GM21381 (cell line): ENCODE results near the gene SRGAP3.

Source experiments
- ATAC-seq: cut with Tn5 transposase; IDR thresholded peaks from one replicate; pipeline ENCODE4 v1.9.1; 2021; ENCODE audit warnings: mild to moderate bottlenecking, moderate library complexity; ENCODE audit not compliant: unreplicated experiment

The SRGAP3 gene

DNA sequence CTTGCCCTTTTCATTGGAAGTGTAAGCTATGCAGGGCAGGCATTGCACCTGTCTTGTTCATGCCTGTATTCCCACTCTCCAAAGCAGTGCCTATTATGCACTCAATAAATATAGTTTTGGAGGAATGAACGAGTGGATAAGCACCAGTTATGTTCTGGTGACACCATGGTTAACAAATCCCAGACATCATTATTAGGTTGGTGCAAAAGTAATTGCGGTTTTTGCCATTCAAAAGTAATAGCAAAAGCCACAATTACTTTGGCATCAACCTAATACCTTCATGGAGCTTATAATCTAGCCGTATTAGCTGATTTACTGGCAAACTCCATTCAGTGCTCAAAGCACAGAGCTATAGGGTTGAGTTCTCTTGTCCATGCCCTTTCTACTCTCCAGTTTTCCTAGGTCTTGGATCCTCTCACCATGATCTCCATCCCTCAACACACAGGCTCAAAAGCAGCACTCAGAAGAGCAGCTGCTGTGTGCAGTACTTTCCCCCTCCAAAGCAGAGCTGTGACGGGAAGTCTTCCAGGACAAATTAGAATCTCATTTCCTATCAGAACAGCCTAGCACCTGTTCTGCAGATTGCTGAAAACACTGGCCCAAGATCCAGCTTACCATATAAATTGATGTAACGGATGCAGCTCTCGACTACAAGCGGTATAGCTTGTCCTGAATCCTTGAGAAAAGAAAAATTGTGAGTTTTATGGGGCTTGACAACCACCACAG is 223.0 kb downstream of the SRGAP3 start:
- ATAC-seq, result no peak

GRCh38 chr3:9024341-9024740 is 225.1 kb downstream of the SRGAP3 start:
- ATAC-seq, result no peak

- no peak for ATAC-seq
Observed at GRCh38 chr3:9023226-9023590, 226.2 kb downstream of the SRGAP3 start.

- ATAC-seq, result no peak
Observed at GRCh38 chr3:9022305-9023225, 226.9 kb downstream of the SRGAP3 start.

GRCh38 chr3:9021271-9022009 is 228.0 kb downstream of the SRGAP3 start:
- ATAC-seq, result no peak

GRCh38 chr3:9020426-9020825 is 229.0 kb downstream of the SRGAP3 start:
- ATAC-seq, result no peak

GRCh38 chr3:9019259-9019961 is 230.0 kb downstream of the SRGAP3 start:
- no peak for ATAC-seq

- no peak for ATAC-seq
Observed at GRCh38 chr3:9015250-9015649, 234.2 kb downstream of the SRGAP3 start.

DNA sequence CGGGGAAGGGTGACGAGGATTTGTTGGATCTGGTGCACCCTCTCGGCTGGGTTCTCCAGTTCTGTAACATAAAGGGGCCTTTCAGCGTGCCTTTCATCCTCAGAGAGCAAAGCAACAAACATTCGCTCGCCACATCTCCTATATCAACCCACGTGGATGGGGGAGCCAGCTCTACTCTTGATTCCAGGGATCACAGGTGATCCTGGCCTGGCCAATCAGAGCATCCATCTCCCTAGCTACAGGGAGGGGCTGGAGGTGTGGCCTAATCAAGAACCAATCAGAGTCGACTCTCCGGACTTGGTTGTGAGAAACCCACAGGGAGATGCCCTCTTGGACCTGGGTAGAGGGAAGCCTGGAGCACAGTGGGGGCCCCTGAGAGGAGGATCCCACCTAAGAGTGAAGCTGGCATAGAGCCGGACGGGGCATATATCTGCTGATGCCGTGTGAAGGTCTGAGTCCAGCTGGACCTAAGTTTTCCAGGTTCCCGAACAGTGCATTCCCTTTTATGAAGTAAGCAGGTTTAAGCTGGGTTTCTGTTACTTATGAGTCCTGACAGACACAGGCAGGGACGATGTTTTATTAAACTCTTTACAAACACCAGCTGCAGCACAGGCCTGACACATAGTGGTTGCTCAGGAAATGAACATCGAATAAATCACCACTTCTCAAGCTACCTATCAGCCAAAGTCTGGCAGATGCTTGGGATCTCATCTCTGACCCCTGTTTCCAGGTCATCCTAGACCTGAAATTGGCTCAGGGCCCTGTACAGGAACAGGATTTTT is 235.5 kb downstream of the SRGAP3 start:
- no peak for ATAC-seq

DNA sequence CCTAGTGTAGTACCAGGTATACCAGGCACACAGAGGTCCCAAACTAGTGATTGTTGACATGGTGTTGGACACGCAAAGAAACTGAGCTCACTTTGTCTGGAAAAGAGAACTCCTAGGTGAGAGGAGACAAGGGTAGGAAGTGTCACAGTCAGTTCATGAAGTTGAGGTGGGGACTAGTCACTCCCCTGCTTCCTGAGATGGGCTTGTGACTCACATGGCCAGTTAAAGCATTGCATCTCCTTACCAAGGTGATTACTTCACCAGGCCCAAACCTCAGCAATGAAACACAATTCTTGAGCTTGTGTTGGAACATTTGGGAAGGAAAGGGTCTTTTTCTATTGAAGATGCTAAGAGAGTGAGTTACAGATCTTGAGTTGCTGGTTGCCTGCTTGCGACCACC is 236.9 kb downstream of the SRGAP3 start:
- ATAC-seq, result no peak

DNA sequence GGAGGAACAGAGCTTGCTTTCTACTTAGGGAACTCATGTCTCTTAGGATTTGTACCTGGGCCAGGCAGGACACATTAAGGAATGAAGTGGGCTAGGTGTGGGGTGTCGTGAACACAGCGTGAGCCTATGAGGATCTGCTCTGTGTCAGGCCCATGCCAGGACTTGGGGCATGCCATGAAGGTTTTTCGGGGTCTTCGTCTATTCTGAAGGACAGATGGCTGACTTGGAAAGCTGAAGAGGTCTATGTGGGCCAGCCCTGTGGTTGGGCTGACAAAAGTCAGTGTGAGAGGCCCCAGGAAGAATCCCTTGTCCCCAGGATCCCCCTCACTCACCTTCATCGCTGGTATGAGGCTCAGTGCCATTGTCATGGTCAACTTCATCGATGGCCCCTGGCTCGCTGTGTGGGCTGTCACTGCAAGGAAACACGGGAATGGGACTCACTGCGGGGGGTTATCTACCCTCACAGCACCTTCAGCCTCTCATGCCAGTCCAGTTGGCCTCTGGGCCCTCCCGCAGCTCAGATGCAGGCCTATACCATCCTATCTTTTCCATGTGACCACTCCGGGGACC is 239.4 kb downstream of the SRGAP3 start:
- ATAC-seq, result no peak

DNA sequence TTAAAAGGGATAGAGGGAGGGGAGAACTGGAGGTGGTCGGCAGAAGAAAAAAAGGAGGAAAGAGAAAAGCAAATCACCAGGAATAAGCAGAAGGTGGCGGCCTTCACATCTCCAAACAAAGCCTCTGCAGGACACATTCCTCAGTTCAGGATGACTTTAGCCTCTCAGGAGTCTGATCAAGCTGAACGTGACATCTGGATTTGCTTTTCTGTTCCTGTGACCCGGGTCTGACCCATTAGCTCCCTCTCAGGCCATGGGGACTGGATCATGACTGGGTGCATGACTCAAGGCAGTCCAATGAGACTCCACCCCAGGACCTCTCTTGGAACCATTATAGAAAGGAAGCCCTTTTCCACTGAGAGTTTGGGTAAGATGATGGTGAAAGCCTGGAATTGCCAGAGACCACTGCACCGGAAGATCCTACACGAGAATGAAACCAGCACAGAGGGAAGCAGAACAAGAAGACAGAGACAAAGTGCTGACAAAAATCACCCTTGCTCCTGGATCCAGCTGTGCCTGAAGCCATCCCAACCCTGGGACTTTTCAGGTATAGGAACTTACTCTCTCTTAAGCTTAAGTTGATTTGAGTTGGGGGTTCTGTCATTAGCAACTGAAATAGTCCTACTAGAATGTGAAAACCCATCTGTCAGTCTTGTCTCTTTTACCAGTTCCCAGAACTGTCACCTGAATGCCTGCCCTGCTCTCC is 240.7 kb downstream of the SRGAP3 start:
- no peak for ATAC-seq

DNA sequence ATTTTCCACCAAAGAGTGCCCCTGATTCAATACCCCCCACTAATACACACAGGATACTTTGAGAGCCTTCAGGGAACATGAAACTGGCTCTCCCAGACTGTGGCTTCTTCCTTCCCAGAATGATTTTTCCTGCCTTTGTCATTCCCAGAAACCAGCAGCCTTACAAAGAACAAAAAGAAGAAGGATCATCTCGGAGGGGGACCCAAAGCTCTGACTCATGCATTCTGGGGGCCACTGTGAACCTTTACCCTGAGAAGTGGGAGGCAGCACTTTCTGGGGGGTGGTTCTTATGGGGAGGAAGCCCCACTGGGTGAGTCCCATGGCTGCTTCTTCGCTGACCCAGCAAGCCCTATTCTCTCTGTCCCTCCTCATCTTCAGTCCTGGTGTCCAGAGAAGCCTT is 241.5 kb downstream of the SRGAP3 start:
- no peak for ATAC-seq

- ATAC-seq, result no peak
Observed at GRCh38 chr3:9007213-9007612, 242.2 kb downstream of the SRGAP3 start.

GRCh38 chr3:9000041-9000440 is 249.4 kb downstream of the SRGAP3 start:
- no peak for ATAC-seq

DNA sequence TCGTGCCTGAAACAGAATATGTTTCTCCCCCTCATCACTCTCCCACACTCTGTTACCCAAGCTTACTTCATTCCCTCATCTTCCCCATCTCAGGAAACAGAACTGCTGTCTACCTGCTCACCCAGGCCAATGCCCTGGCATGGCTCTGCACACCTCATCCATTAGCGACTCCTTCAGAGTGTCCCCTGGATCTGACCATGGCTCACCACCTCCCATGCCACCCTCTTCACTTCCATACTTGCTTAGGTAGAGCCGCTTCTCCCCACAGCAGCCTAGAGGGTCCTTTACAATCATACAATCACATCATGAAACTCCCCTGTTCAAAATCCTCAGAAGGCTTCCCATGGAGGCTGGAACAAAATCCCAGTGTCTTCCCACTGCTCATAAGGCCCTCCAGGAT is 252.3 kb downstream of the SRGAP3 start:
- ATAC-seq, result no peak

GRCh38 chr3:8996681-8997121 is 252.7 kb downstream of the SRGAP3 start:
- no peak for ATAC-seq

GRCh38 chr3:8996216-8996615 is 253.2 kb downstream of the SRGAP3 start:
- no peak for ATAC-seq

GRCh38 chr3:8994226-8994625 is 255.2 kb downstream of the SRGAP3 start:
- no peak for ATAC-seq
